Epithelial cell of esophagus (primary cell): ENCODE measurements around the gene CLSTN2.
A peak's percentile ranks its signal among the peaks of the same experiment; 100 is the strongest.

Experiments used
- DNase-seq: peaks from one replicate; pipeline ENCODE4 v3.0.0; 2010; ENCODE audit warnings: low read depth
- H3K4me3 ChIP-seq: 2 replicates; pipeline ENCODE4 v1.5.1; 2011; ENCODE audit warnings: mild to moderate bottlenecking, low read length, control low read depth
- TF ChIP-seq, protein P1 (sequence below): IDR thresholded peaks from 2 replicates; pipeline ENCODE4 v1.5.1; 2011; ENCODE audit warnings: low read depth, mild to moderate bottlenecking, low read length, control low read depth, inconsistent platforms; ENCODE audit not compliant: insufficient read depth; ENCODE audit errors: missing control alignments

Gene CLSTN2

DNA sequence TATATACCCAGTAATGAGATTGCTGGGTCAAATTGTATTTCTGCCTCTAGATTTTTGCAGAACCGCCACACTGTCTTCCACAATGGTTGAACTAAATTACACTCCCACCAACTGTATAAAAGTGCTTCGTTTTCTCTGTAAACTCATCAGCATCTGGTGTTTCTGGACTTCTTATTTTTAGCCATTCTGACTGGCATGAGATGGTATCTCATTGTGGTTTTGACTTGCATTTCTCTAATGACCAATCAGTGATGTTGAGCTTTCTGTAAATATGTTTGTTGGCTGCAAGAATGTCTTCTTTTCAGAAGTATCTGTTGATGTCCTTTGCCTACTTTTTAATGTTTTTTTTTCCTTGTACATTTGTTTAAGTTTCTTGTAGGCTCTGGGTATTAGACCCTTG is 560.0 kb downstream of the CLSTN2 start:
- TF ChIP-seq, protein P1, sequence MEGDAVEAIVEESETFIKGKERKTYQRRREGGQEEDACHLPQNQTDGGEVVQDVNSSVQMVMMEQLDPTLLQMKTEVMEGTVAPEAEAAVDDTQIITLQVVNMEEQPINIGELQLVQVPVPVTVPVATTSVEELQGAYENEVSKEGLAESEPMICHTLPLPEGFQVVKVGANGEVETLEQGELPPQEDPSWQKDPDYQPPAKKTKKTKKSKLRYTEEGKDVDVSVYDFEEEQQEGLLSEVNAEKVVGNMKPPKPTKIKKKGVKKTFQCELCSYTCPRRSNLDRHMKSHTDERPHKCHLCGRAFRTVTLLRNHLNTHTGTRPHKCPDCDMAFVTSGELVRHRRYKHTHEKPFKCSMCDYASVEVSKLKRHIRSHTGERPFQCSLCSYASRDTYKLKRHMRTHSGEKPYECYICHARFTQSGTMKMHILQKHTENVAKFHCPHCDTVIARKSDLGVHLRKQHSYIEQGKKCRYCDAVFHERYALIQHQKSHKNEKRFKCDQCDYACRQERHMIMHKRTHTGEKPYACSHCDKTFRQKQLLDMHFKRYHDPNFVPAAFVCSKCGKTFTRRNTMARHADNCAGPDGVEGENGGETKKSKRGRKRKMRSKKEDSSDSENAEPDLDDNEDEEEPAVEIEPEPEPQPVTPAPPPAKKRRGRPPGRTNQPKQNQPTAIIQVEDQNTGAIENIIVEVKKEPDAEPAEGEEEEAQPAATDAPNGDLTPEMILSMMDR: no peak
- DNase-seq: no peak
- no peak overlapping the region for H3K4me3 ChIP-seq

DNA sequence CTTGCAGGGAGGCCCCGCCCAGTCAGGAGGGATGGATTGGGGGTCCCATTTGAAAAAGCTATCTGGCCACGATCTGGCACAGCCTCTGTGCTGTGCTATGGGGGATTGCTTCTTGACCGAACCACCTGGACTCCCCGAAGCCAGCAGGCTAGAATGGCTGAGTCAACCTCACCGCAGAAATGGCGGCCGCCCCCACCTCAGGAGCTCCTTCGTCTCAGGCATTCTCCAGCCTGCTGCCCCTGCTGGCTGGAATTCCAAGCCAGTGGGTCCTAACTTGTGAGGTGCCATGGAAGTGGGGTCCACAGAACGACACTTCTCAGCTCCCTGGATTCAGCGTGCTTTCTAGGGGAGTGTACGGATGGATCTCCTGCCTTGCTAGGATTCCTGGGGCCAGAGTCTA is 562.3 kb downstream of the CLSTN2 start:
- TF ChIP-seq, protein P1: no peak
- no peak overlapping the region for H3K4me3 ChIP-seq
- DNase-seq: no peak

DNA sequence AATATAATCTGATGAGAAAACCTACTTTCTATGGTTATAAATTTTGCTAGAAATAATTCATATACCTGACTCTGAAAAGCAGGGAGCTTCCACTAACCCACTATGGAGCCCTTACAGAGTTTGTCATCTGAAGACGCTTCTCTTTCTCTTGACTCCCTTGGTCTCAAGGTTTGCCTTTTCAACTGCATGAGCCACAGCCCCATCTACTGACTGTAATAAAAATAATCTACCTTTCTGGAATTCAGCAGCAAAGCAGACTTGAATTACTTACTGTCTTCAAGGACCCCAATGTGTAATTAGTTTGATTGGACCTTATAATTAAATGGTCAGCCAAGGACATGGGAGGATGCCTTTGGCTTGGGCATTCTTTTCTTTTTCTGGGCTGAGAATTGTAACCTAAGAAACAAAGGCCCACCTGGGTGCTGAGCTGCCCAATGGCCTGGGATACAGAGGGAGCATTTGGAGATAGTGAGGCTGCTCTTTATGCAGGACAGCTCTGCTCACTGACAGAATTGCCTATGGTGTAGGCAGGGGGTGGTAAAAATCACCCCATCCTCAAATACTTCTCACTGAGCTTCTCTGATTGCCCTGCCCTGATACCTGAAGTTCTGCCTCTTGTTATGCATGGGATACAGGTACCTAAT is 564.3 kb downstream of the CLSTN2 start:
- DNase-seq: peak; percentile 55
- TF ChIP-seq, protein P1: peak; percentile 52
- H3K4me3 ChIP-seq: no peak overlapping the region

DNA sequence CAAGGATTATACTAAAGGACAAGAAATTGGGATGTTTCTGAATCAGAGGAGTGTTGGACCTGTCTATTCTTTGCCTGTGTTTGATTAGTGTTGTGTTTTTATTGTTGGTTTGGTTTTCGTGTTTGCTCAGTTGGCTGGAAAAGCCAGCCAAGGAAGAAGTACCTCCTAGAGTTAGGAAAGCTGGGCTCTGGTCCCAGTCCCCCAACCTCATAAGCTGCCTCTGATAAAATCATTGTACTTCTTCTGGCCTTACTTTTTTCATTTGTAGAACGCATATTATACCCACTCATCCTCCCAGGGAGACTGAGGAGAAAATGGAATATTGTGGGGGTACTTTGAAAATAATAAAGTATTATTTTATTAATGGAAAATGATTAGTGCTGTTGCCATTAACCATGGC is 565.5 kb downstream of the CLSTN2 start:
- TF ChIP-seq, protein P1: no peak

DNA sequence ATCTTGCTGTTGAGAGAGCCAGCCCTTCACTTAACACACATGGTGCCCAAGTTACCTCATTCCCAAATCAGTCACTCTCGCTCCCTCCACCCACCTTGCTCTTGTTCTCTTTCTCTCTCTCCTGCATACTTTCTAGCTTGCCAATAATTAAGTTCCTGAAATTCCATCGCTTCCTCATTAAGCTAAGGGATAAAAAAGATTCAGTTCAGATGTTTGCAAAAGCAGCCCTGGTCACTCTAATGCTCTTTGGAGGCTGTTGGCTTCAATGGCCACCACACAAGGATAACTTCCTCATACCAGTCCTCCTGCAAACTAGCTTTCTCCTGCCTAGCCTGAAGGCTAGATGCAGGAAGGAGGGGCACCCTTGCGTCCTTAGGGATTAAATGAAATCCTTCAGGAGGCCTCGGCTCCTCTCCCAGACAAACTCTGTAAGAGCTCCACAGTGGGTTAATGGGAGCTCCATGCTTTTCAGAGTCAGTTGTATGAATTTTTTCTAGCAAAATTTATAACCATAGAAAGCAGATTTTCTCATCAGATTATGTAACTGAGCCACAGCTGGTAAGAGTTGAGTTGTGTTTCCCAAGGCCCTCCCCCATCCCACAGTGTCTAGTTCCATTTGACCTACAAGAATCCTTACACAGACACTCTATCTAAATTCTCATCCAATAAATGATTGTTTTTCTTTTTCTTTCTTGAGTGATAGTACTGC is 566.2 kb downstream of the CLSTN2 start:
- DNase-seq: peak; percentile 48
- no peak overlapping the region for H3K4me3 ChIP-seq
- TF ChIP-seq, protein P1: no peak

More for the DNA sequence above, 565.5 kb downstream of the CLSTN2 start:
- DNase-seq: no peak
- H3K4me3 ChIP-seq: no peak overlapping the region

DNA sequence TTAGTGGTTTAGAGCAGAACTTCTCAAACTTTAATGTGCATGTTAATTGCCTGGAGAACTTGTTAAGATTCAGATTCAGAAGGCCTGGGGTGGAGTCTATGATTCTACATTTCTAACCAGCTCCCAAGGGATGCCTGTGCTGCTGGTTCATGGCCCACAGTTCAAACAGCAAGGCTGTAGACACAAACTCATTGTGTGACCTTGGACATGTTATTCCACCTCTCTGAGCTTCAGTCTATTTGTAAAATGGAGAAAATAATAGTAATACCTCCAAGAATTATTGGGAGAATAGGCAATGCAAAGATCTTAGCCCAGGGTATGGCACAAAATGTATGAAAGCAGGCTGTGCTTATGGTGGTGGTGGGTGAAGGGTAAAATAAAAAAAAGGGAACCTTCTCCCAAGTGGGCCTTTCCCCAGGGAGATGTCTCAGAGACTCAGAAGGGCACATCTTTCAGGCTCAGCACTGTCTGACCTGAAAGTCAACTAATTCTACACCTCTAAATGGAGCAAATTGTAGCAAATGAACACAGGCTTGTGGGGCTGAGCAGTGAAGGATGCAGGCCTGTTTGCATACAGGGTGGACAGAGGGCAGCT is 566.9 kb downstream of the CLSTN2 start:
- TF ChIP-seq, protein P1: no peak
- H3K4me3 ChIP-seq: no peak overlapping the region
- DNase-seq: no peak
